ENCODE results near the gene STK11IP. TPM values are rescaled to one million over a fixed set of nuclear protein-coding genes. Genes with fewer than 3 reads are reported as not detected.

STK11IP gene
- total RNA-seq, 1 donor from 2014 or later, result 58.5 TPM

DNA sequence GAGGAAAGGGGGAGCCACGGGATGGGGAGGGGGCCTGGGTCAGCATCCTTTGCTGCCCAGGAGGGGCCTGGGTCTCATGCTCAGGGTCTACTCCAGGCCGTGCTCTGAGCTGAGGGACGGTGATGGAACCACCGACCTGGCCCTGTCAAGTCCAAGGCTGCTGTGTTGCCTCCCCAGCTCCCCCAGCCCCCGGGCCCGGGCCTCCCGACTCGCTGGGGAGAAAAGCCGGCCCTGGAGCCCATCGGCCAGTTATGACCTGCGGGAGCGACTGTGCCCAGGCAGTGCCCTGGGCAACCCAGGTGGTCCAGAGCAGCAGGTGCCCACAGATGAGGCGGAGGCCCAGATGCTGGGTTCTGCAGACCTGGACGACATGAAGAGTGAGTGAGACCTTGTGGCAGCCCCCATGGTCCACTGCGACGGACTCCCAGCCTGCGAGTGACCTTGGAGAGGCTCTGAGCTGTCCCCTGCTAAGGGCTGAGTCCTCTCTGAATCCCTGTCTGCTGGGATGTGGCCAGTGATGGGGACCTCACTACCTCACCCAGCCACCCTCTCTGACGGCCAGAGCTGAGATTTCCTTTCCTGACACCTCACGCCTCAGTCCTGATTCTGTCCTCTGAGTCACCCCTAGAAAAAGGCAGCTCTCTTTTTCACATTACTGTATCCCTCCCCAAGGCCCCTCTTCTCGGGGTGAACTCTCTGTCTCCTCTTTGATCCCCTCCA is 32.5 kb downstream of the STK11IP start:
- intact Hi-C loops (cut with DNase I), result no loop called here
- ATAC-seq, result peak; percentile 11
- no peak for DNase-seq (ENCODE audit: low spot score)

DNA sequence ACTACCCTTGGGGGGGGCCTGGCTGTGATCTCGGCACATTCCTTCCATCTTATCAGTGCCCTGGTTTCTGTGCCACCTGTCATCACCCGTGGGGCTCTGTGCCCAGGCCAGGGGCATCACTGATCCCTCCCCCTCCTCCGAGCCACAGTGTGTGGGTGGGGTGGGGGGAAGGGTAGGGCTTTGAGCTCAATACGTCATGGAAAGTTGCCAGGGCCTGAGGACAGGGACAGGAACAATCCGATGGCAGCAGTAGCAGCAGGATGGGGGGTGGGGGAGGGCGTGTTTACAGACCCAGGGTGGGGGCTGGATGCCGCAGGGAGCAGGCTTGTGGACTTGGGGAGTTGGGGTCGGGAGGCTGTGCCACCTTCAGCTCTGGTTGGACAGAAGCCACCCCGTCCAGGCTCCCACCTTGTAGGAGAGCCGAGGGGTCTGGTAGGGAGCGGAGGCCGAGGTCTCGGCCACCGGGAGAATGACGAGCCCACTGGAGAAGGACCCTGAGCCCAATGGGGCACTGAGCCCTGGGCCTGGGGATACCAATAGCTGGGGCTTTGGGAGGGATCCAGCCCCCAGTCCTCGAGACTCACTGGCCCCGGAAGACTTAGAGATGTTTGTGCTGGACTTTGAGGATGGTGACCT is 33.2 kb downstream of the STK11IP start:
- DNase-seq (ENCODE audit: low spot score), result no peak

DNA sequence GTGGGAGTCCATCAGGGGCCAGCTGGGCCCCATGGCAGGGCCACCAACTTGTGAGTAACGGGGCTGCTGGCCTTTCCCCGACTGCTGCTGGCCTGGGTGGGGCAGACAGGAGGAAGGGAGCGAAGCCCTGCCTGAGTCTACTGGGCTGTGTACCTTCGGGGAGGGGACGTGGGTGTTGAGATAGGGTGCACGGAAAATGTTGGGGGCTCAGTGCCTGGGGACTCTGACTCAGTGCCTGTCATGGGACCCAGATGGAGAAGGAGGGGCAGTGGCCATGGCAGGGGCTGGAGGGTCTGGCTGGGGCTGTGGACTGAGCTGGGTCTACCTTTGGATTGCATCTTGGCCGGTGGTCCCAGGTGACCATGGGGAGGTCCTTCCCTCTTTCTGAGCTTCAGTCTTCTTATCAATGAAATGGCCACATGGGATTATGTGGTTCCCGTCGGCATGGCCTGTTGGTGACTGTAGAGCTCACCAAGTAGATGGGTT is 33.8 kb downstream of the STK11IP start:
- no peak for DNase-seq (ENCODE audit: low spot score)
- intact Hi-C loops (cut with DNase I), result no loop called here
- no peak for ATAC-seq

More for the DNA sequence above, 33.2 kb downstream of the STK11IP start:
- intact Hi-C loops (cut with DNase I), result no loop called here
- ATAC-seq, result no peak

DNA sequence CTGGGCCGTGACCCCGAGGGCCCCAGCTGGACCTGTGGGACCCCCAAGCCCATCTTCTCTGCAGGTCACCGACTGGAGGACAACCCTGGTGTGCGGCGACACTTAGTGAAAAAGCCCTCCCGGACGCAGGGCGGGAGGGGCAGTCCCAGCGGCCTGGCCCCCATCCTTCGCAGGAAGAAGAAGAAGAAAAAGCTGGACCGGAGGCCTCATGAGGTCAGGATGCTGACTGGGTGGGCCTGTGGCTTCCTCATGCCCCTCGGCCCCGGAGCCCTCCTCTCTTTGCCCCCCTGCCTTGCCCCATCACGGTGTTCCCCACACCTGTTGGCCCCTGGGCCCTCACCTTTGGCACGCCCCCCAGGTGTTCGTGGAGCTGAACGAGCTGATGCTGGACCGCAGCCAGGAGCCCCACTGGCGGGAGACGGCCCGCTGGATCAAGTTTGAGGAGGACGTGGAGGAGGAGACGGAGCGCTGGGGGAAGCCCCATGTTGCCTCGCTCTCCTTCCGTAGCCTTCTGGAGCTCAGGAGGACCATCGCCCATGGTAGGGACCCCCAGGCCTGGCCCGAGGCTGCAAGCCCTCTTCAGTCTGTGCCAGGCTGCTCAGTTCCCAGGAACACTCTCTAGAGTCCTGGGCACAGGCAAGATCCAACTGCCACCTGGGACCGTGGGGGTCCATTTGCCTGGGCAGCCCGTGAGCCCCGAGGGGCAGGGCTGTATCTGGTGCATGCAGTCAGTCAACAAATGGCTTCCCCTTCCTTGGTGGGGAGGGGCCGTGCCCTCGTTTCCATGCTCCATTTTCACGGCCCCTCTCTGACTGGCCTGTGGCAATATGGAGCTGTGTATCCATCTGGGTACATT is 34.5 kb downstream of the STK11IP start:
- intact Hi-C loops (cut with DNase I), result no loop called here
- DNase-seq (ENCODE audit: low spot score), result peak; percentile 58
- no peak for ATAC-seq

DNA sequence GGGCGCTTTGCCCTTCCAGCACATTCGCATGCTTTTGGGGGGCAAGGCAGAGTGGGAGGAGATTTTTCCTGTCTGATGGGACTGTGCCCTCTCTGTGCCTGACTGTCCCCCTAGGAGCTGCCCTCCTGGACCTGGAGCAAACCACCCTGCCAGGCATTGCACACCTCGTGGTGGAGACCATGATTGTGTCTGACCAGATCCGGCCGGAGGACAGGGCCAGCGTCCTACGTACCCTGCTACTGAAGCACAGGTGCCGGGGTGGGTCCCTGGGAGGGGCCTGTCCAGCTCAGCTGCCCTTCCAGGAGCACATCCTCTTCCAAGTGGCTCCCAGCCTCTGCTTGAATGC is 35.1 kb downstream of the STK11IP start:
- ATAC-seq, result no peak
- peak; percentile 49 for DNase-seq (ENCODE audit: low spot score)
- intact Hi-C loops (cut with DNase I), result no loop called here

DNA sequence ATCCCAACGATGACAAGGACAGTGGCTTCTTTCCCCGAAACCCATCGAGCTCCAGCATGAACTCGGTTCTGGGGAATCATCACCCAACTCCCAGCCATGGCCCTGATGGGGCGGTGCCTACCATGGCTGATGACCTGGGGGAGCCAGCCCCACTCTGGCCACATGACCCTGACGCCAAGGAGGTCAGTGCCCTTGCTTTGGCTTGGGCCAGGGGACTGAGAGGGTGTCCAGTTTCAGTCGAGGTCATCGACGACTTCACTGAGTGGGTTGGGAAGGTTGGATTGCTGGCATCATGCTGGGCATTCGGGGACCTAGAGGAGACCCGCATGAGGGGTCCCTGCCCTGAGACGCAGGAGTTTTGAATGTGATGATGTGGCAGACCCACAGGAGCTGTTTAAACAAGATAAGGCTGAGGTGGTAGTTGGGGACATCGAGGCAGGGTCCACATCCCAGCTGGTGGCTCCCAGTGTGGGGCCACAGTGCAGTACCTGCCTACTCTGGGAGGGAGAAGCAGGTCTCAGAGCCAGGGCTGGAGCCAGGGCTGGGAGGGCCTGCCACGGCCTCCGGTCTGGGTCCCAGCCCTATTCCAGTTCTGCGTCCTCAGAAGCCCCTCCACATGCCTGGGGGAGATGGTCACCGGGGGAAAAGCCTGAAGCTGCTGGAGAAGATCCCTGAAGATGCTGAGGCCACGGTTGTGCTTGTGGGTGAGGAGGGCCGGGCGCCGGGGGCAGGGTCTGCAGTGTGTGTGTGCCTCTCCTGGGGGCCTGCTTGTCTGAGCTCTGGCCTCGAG is 35.8 kb downstream of the STK11IP start:
- DNase-seq (ENCODE audit: low spot score) (peak; percentile 42), ATAC-seq (no peak)
- intact Hi-C loops (cut with DNase I), result no loop called here

DNA sequence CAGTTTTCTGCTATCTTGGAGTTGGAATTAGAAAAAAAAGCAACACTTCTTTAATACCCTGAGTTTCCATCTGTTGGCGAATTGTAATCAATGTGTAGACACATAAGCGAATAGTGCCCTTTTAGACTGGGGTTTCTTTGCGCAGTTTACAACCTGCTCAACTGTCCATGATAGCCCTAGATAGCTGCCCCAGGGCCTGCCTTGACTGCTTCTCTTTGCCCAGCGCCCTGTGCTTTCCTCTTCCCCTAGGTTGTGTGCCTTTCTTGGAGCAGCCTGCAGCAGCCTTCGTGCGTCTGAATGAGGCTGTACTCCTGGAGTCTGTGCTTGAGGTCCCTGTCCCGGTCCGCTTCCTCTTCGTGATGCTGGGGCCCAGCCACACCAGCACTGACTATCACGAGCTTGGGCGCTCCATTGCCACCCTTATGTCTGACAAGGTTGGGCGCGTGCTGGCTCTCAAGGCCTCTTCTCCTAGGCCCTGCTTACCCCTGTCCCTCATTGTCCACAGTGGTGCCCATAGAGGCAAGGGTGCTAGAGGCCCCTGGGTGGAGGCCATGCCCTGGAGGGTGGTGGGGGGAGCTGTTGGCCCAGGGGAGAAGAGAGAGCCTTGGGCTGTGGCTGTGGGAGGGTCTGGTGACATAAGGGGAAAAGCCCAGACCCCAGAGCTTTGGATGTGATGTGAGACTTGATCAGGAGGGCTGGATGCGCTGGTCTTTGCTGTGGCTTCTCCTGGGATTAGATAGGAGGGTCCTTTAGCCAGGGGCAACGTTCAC is 36.7 kb downstream of the STK11IP start:
- no peak for ATAC-seq
- intact Hi-C loops (cut with DNase I), result no loop called here

DNA sequence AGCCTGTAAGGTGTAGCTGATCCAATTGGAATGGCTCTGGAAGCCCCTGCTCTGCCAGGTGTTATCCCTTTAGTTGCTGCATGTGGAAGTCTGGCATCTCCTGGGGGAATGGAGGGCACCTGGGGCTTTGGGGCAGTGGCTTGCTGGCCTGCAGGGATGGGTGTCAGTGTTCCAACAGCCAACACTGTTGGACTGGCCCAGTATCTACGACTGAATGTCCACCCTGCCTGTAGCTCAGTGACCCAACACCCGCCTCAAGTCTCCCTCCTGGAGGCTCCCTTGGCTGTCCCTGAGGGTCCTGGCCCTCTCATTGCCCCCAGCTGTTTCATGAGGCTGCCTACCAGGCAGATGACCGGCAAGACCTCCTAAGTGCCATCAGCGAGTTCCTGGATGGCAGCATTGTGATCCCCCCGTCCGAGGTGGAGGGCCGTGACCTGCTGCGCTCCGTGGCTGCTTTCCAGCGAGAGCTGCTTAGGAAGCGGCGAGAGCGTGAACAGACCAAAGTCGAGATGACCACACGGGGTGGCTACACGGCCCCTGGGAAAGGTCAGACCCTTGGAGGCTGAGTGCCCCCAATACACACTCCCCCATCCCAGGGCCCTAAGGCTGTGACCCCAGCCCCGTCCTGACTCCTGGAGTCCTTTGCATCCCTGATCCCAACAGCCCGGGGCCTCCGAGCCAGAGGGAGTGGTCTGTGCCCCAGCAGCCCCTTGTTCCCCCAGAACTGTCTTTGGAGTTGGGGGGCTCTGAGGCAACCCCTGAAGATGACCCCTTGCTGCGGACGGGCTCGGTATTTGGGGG is 37.5 kb downstream of the STK11IP start:
- ATAC-seq, result no peak
- intact Hi-C loops (cut with DNase I), result no loop called here
- DNase-seq (ENCODE audit: low spot score), result peak; percentile 54

More for the DNA sequence above, 36.7 kb downstream of the STK11IP start:
- DNase-seq (ENCODE audit: low spot score), result peak; percentile 45

DNA sequence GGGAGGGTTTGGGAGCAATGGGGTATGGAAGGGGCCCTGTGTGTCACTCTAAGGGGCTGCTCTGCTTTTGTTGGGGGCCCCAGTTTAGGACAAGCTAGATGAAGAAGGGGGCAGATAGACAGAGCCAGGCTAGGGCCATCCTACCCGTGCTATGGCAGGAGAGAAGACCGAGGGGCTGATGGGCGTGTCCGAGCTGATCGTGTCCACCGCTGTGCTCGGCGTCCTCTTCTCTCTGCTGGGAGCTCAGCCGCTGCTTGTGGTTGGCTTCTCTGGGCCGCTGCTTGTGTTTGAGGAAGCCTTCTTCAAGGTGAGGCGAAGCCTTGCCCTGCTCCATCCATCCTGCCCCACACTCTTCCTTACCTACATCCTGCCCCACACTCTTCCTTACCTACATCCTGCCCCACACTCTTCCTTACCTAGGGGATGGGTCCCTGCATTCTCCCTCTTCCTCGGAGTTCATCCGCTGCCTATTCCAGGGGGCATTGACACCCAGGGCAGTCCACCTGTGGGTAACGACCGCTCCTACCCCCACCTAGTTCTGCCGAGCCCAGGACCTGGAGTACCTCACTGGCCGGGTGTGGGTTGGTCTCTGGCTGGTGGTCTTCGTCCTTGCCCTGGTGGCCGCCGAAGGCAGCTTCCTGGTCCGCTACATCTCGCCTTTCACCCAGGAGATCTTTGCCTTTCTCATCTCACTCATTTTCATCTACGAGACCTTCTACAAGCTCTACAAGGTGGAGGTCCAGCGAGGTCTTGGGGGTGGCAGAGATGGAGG is 38.7 kb downstream of the STK11IP start:
- no peak for ATAC-seq
- DNase-seq (ENCODE audit: low spot score), result no peak
- intact Hi-C loops (cut with DNase I), result no loop called here

DNA sequence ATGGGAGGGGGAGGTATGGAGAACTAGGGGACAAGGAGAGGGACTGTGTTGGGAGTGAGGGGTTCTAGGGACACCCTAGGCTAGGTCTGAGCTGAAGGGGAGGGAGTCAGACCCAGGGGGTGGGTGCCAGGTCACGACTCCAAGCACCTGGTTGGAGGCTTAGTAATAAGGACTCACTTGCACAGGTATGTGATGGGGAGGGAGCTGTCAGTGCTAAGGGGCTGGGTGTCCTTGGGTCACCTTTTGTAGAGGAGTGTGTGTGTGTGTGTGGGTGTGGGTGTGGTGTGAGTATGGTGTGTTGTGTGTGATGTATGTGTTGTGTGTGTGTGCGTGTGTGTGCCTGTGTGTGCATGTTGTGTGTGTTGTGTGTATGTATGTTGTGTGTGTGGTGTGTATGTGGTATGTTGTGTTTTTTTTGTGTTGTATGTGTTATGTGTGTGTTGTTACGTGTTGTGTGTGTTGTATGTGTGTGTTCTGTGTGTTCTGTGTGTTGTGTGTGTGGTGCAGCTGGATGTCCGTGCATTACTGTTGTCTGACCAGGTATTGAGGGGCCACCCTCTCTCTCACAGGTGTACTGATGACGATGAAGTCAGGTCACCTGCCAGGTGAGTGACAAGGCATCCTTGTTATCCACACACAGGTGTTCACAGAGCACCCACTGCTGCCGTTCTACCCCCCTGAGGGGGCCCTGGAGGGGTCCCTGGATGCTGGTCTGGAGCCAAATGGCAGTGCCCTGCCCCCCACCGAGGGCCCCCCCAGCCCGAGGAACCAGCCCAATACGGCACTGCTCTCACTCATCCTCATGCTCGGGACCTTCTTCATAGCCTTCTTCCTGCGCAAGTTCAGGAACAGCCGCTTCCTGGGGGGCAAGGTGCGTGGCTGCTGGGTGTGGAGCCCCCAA is 39.5 kb downstream of the STK11IP start:
- no peak for ATAC-seq
- no peak for DNase-seq (ENCODE audit: low spot score)
- intact Hi-C loops (cut with DNase I), result no loop called here

DNA sequence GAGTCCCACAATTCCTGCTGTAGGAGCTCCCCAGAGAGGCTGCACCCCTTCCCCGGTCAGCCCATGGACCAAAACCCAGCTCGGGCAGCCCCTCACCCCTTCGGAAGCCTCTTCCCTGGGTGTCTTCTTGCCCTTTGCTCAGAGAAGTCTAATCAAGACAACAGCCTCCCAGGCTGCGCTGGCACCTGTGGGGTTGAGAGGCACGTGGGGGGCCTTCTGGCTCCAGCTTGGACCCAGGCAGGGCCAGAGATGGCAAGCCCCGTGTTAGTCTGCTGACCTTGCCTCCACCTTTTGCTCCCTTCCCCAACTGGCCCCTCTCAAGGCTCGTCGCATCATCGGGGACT is 40.2 kb downstream of the STK11IP start:
- no peak for ATAC-seq
- no peak for DNase-seq (ENCODE audit: low spot score)
- intact Hi-C loops (cut with DNase I), result no loop called here

DNA sequence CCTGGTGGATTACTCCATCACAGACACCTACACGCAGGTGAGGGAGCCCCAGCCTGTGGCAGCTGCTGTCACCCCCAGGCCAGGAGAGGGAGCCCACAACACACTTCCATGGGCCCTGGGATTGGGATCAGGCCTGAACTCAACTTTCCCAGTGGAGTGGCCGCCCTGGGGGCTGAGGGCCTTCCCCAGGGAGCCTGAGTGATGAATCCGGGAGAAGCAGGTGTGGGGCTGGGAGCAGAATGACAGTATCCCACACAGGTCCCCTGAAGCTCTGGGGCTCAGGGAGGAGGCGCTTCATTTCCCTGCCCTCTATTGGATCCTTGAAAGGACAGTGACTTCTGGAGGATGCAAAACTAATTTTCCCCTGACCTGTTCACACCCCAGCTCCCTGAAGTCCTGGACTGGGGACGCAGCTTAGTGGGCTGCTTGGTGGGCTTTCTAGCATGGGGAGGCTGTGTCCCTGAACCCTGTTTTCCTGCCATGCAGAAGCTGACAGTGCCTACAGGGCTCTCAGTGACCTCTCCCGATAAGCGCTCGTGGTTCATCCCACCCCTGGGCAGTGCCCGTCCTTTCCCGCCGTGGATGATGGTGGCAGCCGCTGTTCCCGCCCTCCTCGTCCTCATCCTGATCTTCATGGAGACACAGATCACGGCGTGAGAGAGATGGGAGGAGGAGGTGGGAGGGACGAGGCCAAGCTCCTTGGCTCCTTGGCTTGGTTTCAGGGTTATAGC is 40.7 kb downstream of the STK11IP start:
- intact Hi-C loops (cut with DNase I), result no loop called here
- no peak for DNase-seq (ENCODE audit: low spot score)
- ATAC-seq, result no peak

DNA sequence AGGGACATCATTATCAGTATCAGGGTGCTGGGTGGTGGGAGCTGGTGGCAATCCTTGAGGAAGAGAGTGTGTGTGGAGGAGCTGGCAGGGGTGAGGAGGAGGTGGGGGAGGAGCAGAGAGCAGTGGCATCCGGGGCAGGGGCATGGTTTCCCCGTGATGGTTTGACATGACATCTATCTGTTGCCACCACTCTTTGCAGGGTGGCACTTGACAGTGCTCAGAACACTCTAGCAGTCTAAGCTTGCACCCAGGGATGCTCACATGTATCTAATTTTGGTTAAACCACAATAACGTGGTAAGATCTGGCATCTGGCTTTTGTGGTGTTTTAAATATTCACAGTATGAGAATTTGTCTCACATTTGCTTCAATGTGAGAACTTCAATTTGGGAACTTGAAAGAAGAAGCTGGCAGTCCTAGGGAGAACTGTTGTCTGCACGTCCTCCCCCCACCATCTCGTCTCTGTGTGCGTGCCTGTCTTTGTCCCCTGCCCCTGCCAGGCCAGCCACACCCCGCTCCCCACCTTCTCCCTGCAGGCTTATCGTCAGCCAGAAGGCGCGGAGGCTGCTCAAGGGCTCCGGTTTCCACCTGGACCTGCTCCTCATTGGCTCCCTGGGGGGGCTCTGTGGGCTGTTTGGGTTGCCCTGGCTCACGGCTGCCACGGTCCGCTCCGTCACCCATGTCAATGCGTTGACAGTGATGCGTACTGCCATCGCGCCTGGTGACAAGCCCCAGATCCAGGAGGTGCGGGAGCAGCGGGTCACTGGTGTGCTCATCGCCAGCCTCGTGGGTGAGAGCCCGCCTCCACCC is 41.5 kb downstream of the STK11IP start:
- ATAC-seq (no peak), DNase-seq (ENCODE audit: low spot score) (no peak)
- intact Hi-C loops (cut with DNase I), result no loop called here

DNA sequence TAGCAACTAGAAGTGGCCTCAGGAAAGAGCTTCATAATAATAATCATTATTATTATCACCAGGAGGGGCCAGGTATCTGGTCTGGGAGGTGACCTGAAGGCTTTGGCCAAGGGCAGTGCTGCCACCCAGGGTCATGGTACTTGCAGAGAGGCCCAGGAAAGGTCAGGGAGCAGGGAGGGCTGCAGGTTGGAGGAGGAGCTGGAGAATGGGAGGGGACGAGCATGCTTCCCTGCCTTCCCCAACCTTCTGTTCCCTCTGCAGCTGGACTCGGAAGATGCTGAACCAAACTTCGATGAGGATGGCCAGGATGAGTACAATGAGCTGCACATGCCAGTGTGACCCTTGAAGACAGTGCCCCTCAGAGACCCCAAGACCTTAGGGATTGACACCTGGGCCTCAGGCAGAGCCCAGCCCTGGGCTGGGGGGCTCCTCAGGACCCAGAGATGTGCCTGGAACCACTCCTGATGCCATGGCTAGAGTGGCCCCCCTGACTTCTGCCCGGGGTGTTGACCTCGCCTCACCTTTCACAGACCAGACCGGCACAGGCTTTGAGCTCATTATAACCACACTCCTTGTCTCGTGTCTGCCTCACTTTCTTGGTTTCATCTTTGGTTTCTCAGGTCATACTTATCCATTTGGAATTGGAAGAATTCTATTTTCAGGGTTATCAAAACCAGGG is 43.9 kb downstream of the STK11IP start:
- DNase-seq (ENCODE audit: low spot score) (no peak), ATAC-seq (no peak)
- intact Hi-C loops (cut with DNase I), result loop anchor here (5.0 kb wide), 1 partner anchor 99 kb away; the partner anchor contains the start of genes CHPF and TMEM198
